HG03442 (cell line): ENCODE measurements around the gene ATP5PF.
"Not testable (repeated sequence)": the region's sequence is repeated elsewhere in the genome, so short reads cannot be mapped to it uniquely, and the experiment has no call there.

ENCODE experiments used
- ATAC-seq: cut with Tn5 transposase; IDR thresholded peaks from one replicate; pipeline ENCODE4 v1.9.1; 2021; ENCODE audit warnings: mild to moderate bottlenecking, moderate library complexity; ENCODE audit not compliant: unreplicated experiment

ATP5PF gene

GRCh38 chr21:25732091-25732760 is 2.5 kb downstream of the ATP5PF start:
- ATAC-seq, result no peak

GRCh38 chr21:25722631-25723030 is 12.1 kb downstream of the ATP5PF start:
- ATAC-seq, result no peak

- ATAC-seq, result no peak
Observed at GRCh38 chr21:25721987-25722386, 12.7 kb downstream of the ATP5PF start.

GRCh38 chr21:25717491-25718147 is 17.1 kb downstream of the ATP5PF start:
- ATAC-seq, result no peak

GRCh38 chr21:25714066-25714465 is 20.6 kb downstream of the ATP5PF start:
- not testable (repeated sequence) for ATAC-seq

GRCh38 chr21:25710550-25710949 is 24.2 kb downstream of the ATP5PF start:
- no peak for ATAC-seq

DNA sequence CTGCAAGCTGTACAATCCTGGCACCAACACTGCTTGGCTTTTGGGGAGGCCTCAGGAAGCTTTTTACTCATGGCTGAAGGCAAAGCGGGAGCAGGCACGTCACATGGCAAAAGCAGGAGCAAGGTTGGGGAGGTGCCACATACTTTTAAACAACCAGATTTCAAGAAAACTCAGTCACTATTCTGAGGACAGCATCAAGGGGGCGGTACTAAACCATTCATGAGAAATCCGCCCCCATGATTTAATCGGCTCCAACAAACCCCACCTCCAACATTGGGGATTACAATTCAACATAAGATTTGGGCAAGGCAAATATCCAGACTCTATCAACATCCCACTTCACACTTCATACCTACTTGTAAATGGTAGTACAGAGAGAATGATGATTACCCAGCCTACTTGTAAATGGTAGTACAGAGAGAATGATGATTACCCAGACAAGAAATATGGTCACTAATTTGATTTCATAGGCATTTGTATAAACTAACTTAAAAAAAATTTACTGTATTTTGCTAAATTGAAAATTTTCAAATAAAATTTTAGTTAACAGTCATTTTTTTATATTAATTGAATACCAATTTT is 24.9 kb downstream of the ATP5PF start:
- ATAC-seq, result no peak

DNA sequence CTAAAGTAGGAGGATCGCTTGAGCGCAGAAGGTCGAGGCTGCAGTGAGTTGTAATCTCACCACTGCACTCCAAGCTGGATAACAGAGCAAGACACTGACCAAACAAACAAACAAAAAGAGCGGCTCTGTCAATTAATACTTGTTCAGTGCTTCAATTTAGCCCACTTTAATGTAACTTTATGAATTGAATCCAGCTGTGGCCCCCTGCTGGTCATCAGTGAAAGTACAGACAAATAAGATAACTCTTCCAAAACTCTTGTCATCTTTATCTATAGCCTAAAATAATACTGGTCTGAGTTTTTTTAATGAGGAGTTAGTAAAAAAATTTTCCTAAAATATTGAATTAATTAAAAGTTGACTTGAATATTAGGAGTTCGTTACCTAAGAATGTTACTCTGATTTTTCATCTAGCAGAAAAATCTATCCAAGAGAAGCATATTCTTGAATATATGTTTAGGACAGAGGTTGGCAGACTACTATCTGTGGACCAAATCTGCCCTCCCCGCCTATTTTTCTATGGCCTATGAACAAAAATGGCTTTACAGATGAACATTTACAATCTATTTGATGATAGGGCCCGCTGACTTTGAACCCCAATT is 26.1 kb downstream of the ATP5PF start:
- ATAC-seq, result no peak

DNA sequence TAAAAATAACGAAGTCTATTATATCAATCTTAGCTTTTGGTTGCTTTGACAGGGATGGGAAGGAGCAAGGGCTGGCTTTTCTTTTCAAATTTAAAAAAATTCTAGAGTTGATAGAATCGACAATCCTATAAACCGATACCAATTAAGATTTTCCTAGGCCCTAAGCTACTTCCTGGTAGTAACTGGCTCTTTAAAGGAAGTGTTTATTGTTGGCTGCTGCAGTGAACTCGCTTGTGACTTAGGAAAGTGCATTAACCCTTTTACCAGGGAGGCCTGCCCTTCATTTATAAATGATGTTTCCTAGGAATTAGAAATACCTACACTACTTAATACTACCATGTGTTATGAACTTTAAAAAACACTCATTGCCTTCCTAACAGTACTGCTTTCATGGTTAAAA is 33.2 kb downstream of the ATP5PF start:
- no peak for ATAC-seq

- ATAC-seq, result no peak
Observed at GRCh38 chr21:25700741-25701140, 34.0 kb downstream of the ATP5PF start.

GRCh38 chr21:25695461-25695860 is 39.2 kb downstream of the ATP5PF start:
- ATAC-seq, result not testable (repeated sequence)

GRCh38 chr21:25691976-25692375 is 42.7 kb downstream of the ATP5PF start:
- ATAC-seq, result no peak

DNA sequence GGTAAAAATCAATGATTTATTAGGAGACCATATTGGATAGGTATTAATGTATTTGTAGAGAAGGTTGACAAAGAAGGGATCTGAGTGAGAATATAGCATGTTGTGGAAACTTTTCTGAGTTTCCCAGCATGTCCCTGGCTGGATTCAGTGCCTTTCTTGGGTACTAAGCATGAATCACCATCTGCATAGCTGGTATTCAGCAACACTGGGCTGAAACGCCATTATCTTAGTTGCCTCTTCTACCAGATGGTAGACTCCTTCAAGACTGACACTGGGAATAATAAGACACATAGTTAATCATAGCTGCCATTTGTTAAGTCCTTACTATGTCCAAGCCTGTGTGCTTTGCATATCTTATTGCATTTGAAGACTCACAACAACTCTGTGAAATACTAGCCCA is 45.5 kb downstream of the ATP5PF start:
- ATAC-seq, result no peak

- ATAC-seq, result no peak
Observed at GRCh38 chr21:25688275-25689155, 46.2 kb downstream of the ATP5PF start.

DNA sequence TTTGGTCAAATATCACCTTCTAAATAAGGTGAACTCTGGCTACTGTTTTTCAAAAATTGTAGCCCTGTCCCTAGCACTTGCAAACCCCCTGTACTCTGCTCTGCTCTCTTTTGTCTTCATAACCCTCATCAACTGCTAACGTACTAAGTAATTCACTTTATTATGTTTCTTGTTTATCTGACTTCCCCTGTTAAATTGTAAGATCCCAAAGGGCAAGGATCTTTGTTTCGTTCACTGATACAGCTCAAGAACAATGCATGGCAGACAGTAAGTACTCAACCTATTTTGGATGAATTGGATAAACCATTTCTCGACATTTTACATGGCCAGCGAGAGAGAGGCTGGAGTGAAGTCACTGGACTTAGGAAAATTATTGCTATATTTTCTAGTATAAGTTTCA is 46.9 kb downstream of the ATP5PF start:
- no peak for ATAC-seq

GRCh38 chr21:25682382-25682781 is 52.3 kb downstream of the ATP5PF start:
- no peak for ATAC-seq

DNA sequence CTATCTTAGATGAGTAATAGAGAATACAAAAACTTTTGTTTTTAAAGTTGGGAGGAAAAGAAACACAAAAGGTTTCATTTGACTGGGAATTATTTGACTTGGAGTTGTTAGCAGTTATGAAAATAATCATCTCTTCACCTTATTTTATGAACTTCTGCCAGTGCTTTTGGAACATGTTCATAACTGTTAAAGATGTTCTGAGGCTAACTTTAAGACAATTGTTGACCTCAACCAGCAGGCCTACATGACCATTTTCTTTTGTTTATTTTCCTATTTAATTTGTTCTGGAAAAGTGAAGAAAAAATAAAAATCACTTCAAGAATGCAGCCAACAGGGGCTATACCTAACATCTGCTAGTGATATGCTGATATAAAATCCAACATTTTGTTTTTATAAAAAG is 58.3 kb downstream of the ATP5PF start:
- ATAC-seq, result no peak
